Measurements from ENCODE around the gene EFNA5.

The EFNA5 gene

GRCh38 chr5:107570805-107571531 lies 99.8 kb downstream of the EFNA5 start:
- DNase-seq (ENCODE audit: low read depth in 2 of 2): peak in 1 of 2 donors; percentile 34
- H3K4me3 ChIP-seq (replicated peaks in 1 of 2; ENCODE audit: low read depth in 2 of 2, low read length in 2 of 2): no peak overlapping the region
- no peak for TF ChIP-seq CTCF (IDR thresholded peaks at IDR 0.05; ENCODE audit: low read depth, low read length)

- TF ChIP-seq CTCF (IDR thresholded peaks at IDR 0.05; ENCODE audit: low read depth, low read length): no peak
- no peak overlapping the region for H3K4me3 ChIP-seq (replicated peaks in 1 of 2; ENCODE audit: low read depth in 2 of 2, low read length in 2 of 2)
- DNase-seq (ENCODE audit: low read depth in 2 of 2): no peak
These were observed 100.6 kb downstream of the EFNA5 start for GRCh38 chr5:107570181-107570580.

GRCh38 chr5:107567901-107568671 lies 102.7 kb downstream of the EFNA5 start:
- DNase-seq (ENCODE audit: low read depth in 2 of 2): no peak
- TF ChIP-seq CTCF (IDR thresholded peaks at IDR 0.05; ENCODE audit: low read depth, low read length): no peak
- H3K4me3 ChIP-seq (replicated peaks in 1 of 2; ENCODE audit: low read depth in 2 of 2, low read length in 2 of 2): no peak overlapping the region

- no peak overlapping the region for H3K4me3 ChIP-seq (replicated peaks in 1 of 2; ENCODE audit: low read depth in 2 of 2, low read length in 2 of 2)
- no peak for DNase-seq (ENCODE audit: low read depth in 2 of 2)
- no peak for TF ChIP-seq CTCF (IDR thresholded peaks at IDR 0.05; ENCODE audit: low read depth, low read length)
These were observed 103.8 kb downstream of the EFNA5 start for GRCh38 chr5:107566986-107567385.

GRCh38 chr5:107565791-107566767 lies 104.7 kb downstream of the EFNA5 start:
- no peak for TF ChIP-seq CTCF (IDR thresholded peaks at IDR 0.05; ENCODE audit: low read depth, low read length)
- H3K4me3 ChIP-seq (replicated peaks in 1 of 2; ENCODE audit: low read depth in 2 of 2, low read length in 2 of 2): no peak overlapping the region
- peak; percentile 18 to 63 for DNase-seq (ENCODE audit: low read depth in 2 of 2)

- H3K4me3 ChIP-seq (replicated peaks in 1 of 2; ENCODE audit: low read depth in 2 of 2, low read length in 2 of 2): no peak overlapping the region
- no peak for TF ChIP-seq CTCF (IDR thresholded peaks at IDR 0.05; ENCODE audit: low read depth, low read length)
- DNase-seq (ENCODE audit: low read depth in 2 of 2): peak; percentile 42 to 44
These were observed 105.8 kb downstream of the EFNA5 start for GRCh38 chr5:107564931-107565372.
